ENCODE data around the gene LEKR1.
"Not testable (repeated sequence)": the region's sequence is repeated elsewhere in the genome, so short reads cannot be mapped to it uniquely, and the experiment has no call there.

The LEKR1 gene

DNA sequence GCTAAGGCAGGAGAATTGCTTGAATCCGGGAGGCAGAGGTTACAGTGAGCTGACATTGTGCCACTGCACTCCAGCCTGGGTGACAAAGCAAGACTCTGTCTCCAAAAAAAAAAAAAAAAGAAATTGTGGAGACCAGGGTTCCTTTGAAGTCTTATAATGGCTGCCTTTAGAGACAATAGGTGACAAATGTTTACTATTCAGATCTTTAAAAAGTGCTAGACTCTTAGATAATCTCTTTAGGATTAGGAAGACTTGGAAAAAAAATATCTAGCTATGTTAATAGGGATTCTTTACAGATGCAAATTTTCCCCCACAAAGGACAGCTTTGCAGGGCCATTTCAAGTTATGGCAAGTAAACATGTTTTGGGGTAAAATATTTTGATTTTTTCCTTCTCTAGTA, 71.7 kb downstream of the LEKR1 start:
- not testable (repeated sequence) for DNase-seq (ENCODE audit: extremely low read depth in 1 of 2, low read depth in 1 of 2)

- no peak for DNase-seq (ENCODE audit: extremely low read depth in 1 of 2, low read depth in 1 of 2)
These were observed 72.2 kb downstream of the LEKR1 start for GRCh38 chr3:156898296-156898880.

DNA sequence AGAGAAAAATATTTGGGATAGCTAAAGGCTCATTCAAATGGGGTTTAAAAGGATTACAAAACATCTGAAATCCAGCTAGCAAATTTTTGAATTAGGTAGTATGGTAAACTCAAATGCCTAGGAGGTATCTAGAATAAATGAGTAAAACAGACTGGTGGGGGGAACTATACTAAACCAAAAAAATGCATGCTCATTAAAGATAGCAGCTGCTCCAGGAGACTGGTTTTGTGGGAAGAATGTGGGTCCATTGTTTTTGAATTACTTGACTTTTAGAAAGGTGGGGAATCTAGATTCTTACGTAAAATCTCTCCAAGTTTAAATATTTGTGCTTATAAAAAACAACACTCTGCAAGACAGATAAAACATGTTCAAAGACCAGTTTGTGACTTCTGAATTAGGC, 73.8 kb downstream of the LEKR1 start:
- DNase-seq (ENCODE audit: extremely low read depth in 1 of 2, low read depth in 1 of 2) = no peak

DNA sequence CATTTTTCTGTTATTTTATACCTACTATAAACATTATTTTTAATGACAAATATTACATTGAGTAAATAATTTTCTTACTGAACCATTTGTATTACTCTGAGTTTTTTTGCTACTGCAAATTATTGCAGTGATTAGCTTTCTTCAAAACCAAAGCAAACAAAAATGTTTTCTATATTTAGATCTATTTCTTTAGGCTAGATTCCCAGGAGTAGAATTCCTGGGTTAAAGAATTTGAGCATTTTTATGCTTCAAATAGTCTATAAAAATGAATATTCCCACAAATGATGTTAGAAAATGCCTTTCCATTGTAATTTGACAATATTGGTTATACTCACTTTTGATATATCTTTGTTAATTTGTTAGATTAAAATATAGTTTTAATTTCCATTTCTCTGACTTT, 76.8 kb downstream of the LEKR1 start:
- DNase-seq (ENCODE audit: extremely low read depth in 1 of 2, low read depth in 1 of 2) = no peak

DNA sequence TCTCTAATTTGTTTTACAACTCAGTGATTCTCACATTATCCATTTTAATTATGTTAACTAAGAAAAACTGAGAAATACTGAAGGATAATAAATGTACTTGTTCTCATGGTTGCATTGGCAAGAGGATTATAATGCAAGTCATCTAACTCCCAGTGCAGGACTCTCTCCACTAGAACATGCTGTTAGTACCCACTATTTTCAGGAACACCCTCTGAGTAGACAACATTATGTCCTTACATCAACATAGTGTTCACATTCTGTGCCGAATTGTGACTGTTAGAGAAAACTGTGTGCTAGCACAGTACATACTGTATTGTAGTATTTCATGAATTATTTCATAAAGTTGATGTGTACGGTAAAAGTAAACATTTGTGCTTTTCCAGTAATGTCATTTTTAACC, 80.1 kb downstream of the LEKR1 start:
- DNase-seq (ENCODE audit: extremely low read depth in 1 of 2, low read depth in 1 of 2) = no peak

- DNase-seq (ENCODE audit: extremely low read depth in 1 of 2, low read depth in 1 of 2) = no peak
These were observed 82.2 kb downstream of the LEKR1 start for GRCh38 chr3:156908398-156908797.

- DNase-seq (ENCODE audit: extremely low read depth in 1 of 2, low read depth in 1 of 2) = no peak
These were observed 83.9 kb downstream of the LEKR1 start for GRCh38 chr3:156910022-156910421.

- not testable (repeated sequence) for DNase-seq (ENCODE audit: extremely low read depth in 1 of 2, low read depth in 1 of 2)
These were observed 84.7 kb downstream of the LEKR1 start for GRCh38 chr3:156910831-156911230.

DNA sequence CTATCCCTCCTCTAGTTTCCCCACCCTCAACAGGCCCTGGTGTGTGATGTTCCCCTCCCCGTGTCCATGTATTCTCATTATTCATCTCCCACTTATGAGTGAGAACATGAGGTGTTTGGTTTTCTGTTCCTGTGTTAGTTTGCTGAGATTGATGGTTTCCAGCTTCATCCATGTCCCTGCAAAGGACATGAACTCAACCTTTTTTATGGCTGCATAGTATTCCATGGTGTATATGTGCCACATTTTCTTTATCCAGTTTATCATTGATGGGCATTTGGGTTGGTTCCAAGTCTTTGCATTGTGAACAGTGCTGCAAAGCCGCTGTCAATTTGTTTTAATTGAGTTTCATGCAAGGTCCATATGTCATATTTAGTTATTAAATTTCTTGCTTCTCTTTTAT, 88.1 kb downstream of the LEKR1 start:
- not testable (repeated sequence) for DNase-seq (ENCODE audit: extremely low read depth in 1 of 2, low read depth in 1 of 2)

- DNase-seq (ENCODE audit: extremely low read depth in 1 of 2, low read depth in 1 of 2) = no peak
These were observed 89.2 kb downstream of the LEKR1 start for GRCh38 chr3:156915372-156915771.

- DNase-seq (ENCODE audit: extremely low read depth in 1 of 2, low read depth in 1 of 2) = no peak
These were observed 92.6 kb downstream of the LEKR1 start for GRCh38 chr3:156918746-156919145.

- no peak for DNase-seq (ENCODE audit: extremely low read depth in 1 of 2, low read depth in 1 of 2)
These were observed 93.7 kb downstream of the LEKR1 start for GRCh38 chr3:156919818-156920217.

GRCh38 chr3:156920399-156920798, 94.2 kb downstream of the LEKR1 start:
- no peak for DNase-seq (ENCODE audit: extremely low read depth in 1 of 2, low read depth in 1 of 2)

DNA sequence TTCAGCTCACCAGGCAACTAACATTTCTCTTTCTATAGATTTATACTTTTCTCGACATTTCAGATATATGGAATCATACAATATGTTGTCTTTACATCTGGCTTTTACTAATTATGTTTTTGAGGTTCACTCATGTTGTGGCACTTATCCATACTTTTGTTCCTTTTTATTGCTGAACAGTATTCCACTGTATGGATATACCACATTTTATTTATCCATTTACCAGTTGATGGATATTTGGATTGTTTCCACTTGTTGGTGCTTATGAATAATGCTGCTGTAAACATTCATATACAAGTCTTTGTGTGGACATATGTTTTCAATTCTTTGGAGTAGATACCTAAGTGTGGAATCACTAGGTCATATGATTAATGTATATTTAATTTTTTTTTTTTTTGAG, 97.2 kb downstream of the LEKR1 start:
- no peak for DNase-seq (ENCODE audit: extremely low read depth in 1 of 2, low read depth in 1 of 2)

DNA sequence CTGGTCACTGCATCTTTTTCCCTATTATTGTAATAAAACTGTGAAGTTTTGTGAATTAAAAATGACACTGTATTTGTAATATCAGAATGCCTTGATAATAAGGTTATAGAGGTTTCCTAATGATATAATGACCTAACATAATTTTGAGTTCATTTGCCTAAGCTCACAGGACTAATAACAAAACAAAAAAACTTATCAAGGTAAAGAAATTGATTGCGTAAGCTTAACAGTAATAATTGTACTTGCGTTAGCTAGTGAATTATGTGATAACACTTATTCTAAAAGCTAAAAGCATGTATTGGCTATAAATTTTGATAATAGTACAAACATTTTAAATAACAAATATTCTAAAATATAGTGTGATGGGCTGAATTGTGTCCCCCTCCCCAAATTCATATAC, 112.6 kb downstream of the LEKR1 start:
- DNase-seq (ENCODE audit: extremely low read depth in 1 of 2, low read depth in 1 of 2) = no peak

GRCh38 chr3:156939315-156939714, 113.2 kb downstream of the LEKR1 start:
- no peak for DNase-seq (ENCODE audit: extremely low read depth in 1 of 2, low read depth in 1 of 2)

GRCh38 chr3:156941311-156941710, 115.2 kb downstream of the LEKR1 start:
- no peak for DNase-seq (ENCODE audit: extremely low read depth in 1 of 2, low read depth in 1 of 2)

- DNase-seq (ENCODE audit: extremely low read depth in 1 of 2, low read depth in 1 of 2) = no peak
These were observed 122.5 kb downstream of the LEKR1 start for GRCh38 chr3:156948402-156949210.

- no peak for DNase-seq (ENCODE audit: extremely low read depth in 1 of 2, low read depth in 1 of 2)
These were observed 125.9 kb downstream of the LEKR1 start for GRCh38 chr3:156952011-156952410.

- no peak for DNase-seq (ENCODE audit: extremely low read depth in 1 of 2, low read depth in 1 of 2)
These were observed 131.6 kb downstream of the LEKR1 start for GRCh38 chr3:156957715-156958114.

DNA sequence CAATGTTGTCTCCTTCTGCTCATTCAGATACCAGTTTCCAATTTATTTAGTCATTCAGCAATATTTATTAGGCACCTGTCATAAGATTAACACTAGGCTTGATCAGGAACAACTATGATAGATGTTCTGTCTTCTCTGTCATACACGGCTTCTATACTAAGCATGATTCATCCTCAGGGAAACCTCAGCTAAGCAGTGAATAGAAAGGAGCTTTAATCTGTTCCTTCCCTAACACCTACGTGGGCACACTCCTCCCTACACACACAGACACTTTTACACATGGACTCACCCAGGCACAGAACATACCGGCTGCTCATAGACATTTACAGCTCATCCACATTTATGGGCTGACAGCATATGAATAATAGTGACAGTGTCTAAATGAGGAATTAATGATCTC, 136.9 kb downstream of the LEKR1 start:
- no peak for DNase-seq (ENCODE audit: extremely low read depth in 1 of 2, low read depth in 1 of 2)

- DNase-seq (ENCODE audit: extremely low read depth in 1 of 2, low read depth in 1 of 2) = no peak
These were observed 138.4 kb downstream of the LEKR1 start for GRCh38 chr3:156964577-156964976.

GRCh38 chr3:156966349-156966748, 140.2 kb downstream of the LEKR1 start:
- DNase-seq (ENCODE audit: extremely low read depth in 1 of 2, low read depth in 1 of 2) = not testable (repeated sequence)

Data from stimulated activated CD8-positive, alpha-beta memory T cell treated with anti-CD3 and anti-CD28 coated beads, Interleukin-7, amount 100 ng/mL, for 48 hours (primary cell).